Astrocyte of the cerebellum (primary cell): ENCODE measurements around the gene ZC3H10.
A peak's percentile ranks its signal among the peaks of the same experiment; 100 is the strongest.

Experiments used
- DNase-seq: peaks from one replicate; pipeline ENCODE4 v3.0.0-alpha.2; 2011; ENCODE audit warnings: low read depth
- H3K4me3 ChIP-seq: 2 replicates; pipeline ENCODE4 v1.5.1; 2011; ENCODE audit warnings: mild to moderate bottlenecking, low read depth, low read length, moderate library complexity
- in situ Hi-C: cut with HindIII; loops from 2 replicates; pipeline ENCODE4 v1.10.0; 2017; ENCODE audit warnings: low sequenced_read_pairs
- TF ChIP-seq, protein P1 (sequence below): IDR thresholded peaks from 2 replicates; pipeline ENCODE4 v1.5.1; 2012; ENCODE audit warnings: low read length, low read depth, moderate library complexity, mild to moderate bottlenecking; ENCODE audit errors: missing control alignments

Gene ZC3H10

DNA sequence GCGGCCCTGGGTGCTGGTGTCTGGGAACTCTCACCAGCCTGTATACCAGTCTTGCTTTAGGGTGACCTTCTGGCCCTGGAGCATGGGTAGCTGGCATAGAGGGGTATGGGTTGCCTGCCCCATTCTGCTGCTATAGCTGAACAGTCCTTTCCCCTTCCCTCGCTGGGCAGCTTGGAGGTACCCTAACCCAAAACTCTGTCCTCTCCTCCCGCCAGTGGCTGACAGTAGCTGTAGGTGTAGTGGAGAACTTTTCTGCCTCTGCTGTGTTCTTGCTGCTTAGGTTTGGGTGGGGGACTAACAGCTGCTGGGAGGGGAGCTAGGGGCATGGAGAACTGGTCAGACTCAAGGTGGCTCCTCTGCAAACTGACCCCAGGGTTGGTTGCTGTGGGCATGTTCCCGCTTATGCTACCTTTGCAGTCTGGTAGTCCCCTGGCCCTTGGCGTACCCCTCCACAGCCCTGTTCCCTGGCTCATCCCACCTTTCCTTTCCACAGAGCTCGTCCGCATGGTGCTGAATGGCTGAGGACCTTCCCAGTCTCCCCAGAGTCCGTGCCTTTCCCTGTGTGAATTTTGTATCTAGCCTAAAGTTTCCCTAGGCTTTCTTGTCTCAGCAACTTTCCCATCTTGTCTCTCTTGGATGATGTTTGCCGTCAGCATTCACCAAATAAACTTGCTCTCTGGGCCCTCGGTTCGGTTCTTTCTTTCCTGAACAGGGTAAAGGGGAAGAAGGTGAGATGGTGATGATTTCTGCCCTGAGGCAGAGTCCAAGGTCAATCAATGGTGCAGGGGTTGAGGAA, 43.0 kb downstream of the ZC3H10 start:
- in situ Hi-C loops = no loop called here
- H3K4me3 ChIP-seq = peak overlapping the region; percentile 90
- TF ChIP-seq, protein P1, sequence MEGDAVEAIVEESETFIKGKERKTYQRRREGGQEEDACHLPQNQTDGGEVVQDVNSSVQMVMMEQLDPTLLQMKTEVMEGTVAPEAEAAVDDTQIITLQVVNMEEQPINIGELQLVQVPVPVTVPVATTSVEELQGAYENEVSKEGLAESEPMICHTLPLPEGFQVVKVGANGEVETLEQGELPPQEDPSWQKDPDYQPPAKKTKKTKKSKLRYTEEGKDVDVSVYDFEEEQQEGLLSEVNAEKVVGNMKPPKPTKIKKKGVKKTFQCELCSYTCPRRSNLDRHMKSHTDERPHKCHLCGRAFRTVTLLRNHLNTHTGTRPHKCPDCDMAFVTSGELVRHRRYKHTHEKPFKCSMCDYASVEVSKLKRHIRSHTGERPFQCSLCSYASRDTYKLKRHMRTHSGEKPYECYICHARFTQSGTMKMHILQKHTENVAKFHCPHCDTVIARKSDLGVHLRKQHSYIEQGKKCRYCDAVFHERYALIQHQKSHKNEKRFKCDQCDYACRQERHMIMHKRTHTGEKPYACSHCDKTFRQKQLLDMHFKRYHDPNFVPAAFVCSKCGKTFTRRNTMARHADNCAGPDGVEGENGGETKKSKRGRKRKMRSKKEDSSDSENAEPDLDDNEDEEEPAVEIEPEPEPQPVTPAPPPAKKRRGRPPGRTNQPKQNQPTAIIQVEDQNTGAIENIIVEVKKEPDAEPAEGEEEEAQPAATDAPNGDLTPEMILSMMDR = no peak
- no peak for DNase-seq

DNA sequence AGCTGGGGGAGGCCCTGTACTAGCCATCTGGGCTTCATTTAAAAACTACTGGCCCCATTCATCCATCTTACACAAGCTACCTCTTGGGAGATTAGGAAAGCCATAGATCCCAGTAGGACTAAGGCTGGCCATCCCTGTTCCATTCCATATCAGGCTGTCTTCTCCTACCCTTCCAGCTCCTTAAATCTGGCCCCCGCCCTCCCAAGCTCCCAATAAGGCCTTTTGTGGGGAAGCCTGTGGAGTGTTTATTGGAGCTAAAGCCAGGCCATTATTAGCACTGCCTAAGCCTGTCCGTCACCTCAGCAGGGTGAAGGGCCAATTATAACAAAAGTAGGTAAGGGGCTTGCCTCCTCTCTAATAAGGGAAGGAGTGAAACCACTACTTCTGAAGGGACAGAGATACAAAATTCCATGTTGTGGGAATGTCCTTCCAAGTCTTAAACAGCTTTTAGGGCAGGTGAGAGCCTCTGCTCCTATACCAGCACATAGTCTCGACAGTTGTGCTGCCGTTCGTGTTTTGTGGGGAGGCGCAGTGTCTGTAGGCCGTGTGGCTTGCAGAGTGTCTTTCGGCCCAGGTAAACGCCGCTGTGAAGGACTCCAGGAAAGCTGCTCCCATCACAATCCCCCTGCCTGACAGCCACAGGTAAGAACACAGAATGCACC, 43.8 kb downstream of the ZC3H10 start:
- TF ChIP-seq, protein P1 = no peak
- H3K4me3 ChIP-seq = no peak overlapping the region
- in situ Hi-C loops = no loop called here
- DNase-seq = no peak

DNA sequence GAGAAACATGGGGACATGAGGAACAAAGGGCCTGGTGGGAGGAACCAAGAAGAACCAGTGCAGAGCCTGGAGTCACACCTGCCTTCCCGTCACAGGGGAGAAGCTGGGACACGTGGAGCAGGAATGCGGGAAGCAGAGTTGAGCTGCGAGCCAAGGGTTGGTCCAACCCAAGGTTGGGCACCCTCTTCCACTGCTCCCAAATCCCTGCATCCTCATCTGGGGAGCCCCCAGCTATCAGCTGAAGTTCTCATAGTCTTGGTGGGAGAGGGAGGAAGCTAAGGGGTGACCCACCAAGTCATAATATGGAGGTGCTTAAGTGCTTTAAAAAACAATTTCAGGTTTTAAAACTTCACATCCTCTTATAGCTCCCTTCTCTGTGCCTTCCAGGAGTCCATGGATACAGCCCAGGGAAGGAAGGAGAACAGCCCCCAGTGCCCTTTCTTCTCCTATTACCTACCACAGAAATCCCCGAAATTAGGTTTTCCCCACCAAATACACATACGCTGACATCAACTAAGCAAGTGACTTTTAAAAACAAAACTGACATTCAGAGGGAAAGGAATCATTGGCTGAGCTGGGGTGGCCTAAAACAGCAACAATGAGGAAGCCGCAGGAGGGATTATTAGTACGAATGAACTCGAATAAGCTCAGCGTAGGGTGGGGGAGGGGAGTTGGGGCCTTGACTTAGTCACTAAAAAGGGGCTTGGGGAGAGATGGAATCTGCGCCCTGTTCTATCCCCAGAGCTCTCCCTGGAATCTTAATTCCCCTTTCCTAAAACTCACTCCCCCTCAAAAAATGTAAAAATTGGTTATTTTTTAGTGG, 44.6 kb downstream of the ZC3H10 start:
- TF ChIP-seq, protein P1 = no peak
- in situ Hi-C loops = no loop called here
- no peak overlapping the region for H3K4me3 ChIP-seq
- no peak for DNase-seq

DNA sequence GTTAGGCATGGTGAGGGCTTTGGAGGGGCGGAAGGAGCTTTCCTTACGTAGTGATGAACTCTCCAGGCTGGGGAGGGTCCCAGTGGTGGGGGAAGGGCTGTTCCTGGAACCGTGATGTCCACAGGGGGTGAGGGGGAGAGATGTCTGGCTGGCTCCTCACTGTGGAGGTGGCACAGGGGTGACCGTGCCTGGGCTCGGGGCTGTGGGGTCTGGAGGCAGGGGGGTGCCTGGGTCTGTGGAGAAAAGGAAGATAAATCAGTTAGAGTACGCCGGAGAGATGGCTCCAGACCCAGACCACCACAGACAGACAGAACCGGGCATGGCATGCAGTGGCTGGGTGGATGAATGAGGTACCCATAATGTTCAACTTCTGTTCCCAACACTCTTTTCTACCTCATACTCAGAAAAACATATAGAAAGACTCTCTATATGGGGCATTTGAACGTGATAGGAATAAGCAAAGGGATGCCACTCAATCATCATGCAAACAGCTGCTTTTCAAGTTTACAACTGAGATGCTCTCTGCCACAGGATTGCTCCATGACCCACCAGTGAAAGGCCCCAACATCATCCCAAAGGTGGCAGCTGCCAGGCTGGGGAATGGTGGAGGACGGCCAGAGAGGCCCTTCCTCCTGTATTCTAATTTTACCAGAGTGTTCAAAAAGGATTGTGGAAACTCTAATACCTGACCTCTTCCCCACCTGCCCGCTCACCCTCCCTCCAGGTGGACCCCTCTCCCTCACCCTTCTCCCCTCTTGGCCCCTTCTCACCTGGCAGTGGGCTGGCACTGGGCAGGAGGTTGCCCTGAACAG, 45.7 kb downstream of the ZC3H10 start:
- TF ChIP-seq, protein P1 = no peak
- no peak overlapping the region for H3K4me3 ChIP-seq
- in situ Hi-C loops = no loop called here
- no peak for DNase-seq

DNA sequence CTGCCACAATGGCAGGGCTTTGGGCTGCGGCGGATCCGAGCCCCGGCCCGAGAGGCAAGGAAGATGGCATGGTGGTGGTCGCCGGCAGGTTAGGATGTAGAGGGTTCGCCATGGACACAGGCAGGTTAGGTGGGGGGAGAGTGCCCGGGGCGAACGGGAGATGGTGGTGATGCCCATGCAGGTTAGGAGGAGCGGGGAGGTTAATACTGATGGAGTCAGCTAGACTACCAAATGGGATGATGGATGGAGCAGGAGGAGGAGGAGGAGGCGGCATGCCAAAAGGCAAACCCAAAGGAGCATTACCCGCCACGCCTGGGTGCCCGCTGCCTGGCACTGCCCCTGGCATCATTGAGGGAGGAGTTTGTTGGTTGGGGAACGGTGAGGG, 46.3 kb downstream of the ZC3H10 start:
- TF ChIP-seq, protein P1 = no peak
- in situ Hi-C loops = no loop called here
- DNase-seq = no peak
- no peak overlapping the region for H3K4me3 ChIP-seq

DNA sequence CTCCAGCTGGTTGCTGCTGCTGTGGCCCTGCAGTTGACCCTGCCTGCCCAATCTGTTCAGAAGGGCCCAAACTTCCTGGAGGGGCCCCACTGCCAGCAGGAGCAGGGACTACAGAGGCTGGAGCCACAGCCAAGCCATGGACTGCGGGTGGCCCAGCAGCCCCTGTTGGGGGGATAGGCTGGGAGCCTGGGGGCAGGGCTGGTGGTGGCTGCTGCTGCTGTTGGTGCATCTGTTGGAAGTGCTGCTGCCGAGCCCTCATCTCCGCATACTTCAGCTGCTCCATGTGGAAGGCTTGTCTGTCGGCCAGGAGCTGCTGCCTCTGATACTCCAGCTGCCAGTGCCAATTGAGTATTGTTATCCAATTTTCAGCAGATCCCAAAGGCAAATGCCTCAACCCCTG, 47.3 kb downstream of the ZC3H10 start:
- in situ Hi-C loops = no loop called here

More for the DNA sequence above, 47.3 kb downstream of the ZC3H10 start:
- no peak overlapping the region for H3K4me3 ChIP-seq
- TF ChIP-seq, protein P1 = no peak
- no peak for DNase-seq
